BLaER1 treated with 17β-estradiol and CSF1 and Interleukin-3, amounts not matched to agents 10 nM and 100 nM (cell line): Measurements from ENCODE around the gene USP13.

ENCODE experiments used
- H3K27ac ChIP-seq, 11 experiments: shearing (Covaris generic); formaldehyde crosslinking; 2 replicates each; pipeline ENCODE4 v1.8.1; 2022
- H3K27me3 ChIP-seq, 11 experiments: shearing (Covaris generic); formaldehyde crosslinking; 2 replicates each; pipeline ENCODE4 v1.8.1; 2022
- H3K36me3 ChIP-seq, 11 experiments: shearing (Covaris generic); formaldehyde crosslinking; 2 replicates each; pipeline ENCODE4 v1.8.1; 2022
- H3K4me1 ChIP-seq, 10 experiments: shearing (Covaris generic); formaldehyde crosslinking; 2 replicates each; pipeline ENCODE4 v1.8.1; 2022
- H3K4me2 ChIP-seq, 11 experiments: shearing (Covaris generic); formaldehyde crosslinking; 2 replicates each; pipeline ENCODE4 v1.8.1; 2022
- H3K4me3 ChIP-seq, 10 experiments: shearing (Covaris generic); formaldehyde crosslinking; 2 replicates each; pipeline ENCODE4 v1.8.1; 2022
- H3K9ac ChIP-seq, 11 experiments: shearing (Covaris generic); formaldehyde crosslinking; 2 replicates each; pipeline ENCODE4 v1.8.1; 2022
- H3K9me3 ChIP-seq, 11 experiments: shearing (Covaris generic); formaldehyde crosslinking; replicated peaks in 1 of 11; 2 replicates each; pipeline ENCODE4 v1.8.1; 2022
- H4K20me1 ChIP-seq, 11 experiments: shearing (Covaris generic); formaldehyde crosslinking; 2 replicates each; pipeline ENCODE4 v1.8.1; 2022
- Cebpa-rat ChIP-seq, 11 experiments: shearing (Covaris generic); IDR thresholded peaks; 2 replicates each; pipeline ENCODE4 v1.8.1; 2022

Gene USP13

GRCh38 chr3:179652447-179653095, at the start of gene USP13:
Gene USP13, plus strand, starts transcription at chr3:179653040. Its CDS starts 186 bp downstream, at chr3:179653226.
- Histone ChIP-seq H3K9me3 (no peaks in the 10 kb centered on the region), H3K4me2 (peak within 1 kb of the TSS; percentile 78 to 96 (median 87)), H3K27ac (peak within 1 kb of the TSS; percentile 76 to 99 (median 98)), H4K20me1 (peaks cover 0 to 38% (median 30%) of the 10 kb centered on the region in 11 experiments; a peak in 14 of 22 replicates), H3K36me3 (peaks cover 0 to 22% (median 16%) of the 10 kb centered on the region in 11 experiments; a peak in 14 of 22 replicates), H3K4me1 (peaks cover 20 to 40% (median 27%) of the 10 kb centered on the region in 10 experiments), H3K4me3 (peak within 1 kb of the TSS; percentile 84 to 93 (median 88)), H3K27me3 (no peaks in the 10 kb centered on the region), H3K9ac (peak within 1 kb of the TSS; percentile 83 to 99 (median 99))
- no peak for TF ChIP-seq Cebpa-rat (IDR thresholded peaks at IDR 0.05)

GRCh38 chr3:179603321-179603720, 49.5 kb upstream of the USP13 start:
- Histone ChIP-seq H4K20me1 (peaks cover 0 to 36% (median 21%) of the 10 kb centered on the region in 11 experiments; a peak in 12 of 22 replicates), H3K4me3 (peak overlapping the region; percentile 74 to 88 (median 82)), H3K4me1 (peaks cover 24 to 36% (median 32%) of the 10 kb centered on the region in 10 experiments), H3K36me3 (peaks cover 46 to 65% (median 52%) of the 10 kb centered on the region in 11 experiments), H3K27ac (peak overlapping the region in 9 of 11 experiments; percentile 38 to 97 (median 91); a peak in 11 of 22 replicates), H3K4me2 (peak overlapping the region; percentile 77 to 94 (median 83)), H3K9me3 (no peaks in the 10 kb centered on the region), H3K27me3 (no peaks in the 10 kb centered on the region), H3K9ac (peak overlapping the region; percentile 57 to 96 (median 92); a peak in 21 of 22 replicates)
- no peak for TF ChIP-seq Cebpa-rat (IDR thresholded peaks at IDR 0.05)

- peaks cover 2 to 33% (median 19%) of the 10 kb centered on the region in 11 experiments; a peak in 12 of 22 replicates for H4K20me1 ChIP-seq
- peak overlapping the region; percentile 88 to 96 (median 93) for H3K9ac ChIP-seq
- no peaks in the 10 kb centered on the region for H3K27me3 ChIP-seq
- peaks cover 41 to 65% (median 47%) of the 10 kb centered on the region in 11 experiments for H3K36me3 ChIP-seq
- TF ChIP-seq Cebpa-rat (IDR thresholded peaks at IDR 0.05) = no peak
- H3K4me1 ChIP-seq = peaks cover 27 to 40% (median 33%) of the 10 kb centered on the region in 10 experiments
- no peaks in the 10 kb centered on the region for H3K9me3 ChIP-seq
- peak overlapping the region; percentile 35 to 94 (median 81); a peak in 19 of 22 replicates for H3K4me2 ChIP-seq
- peak overlapping the region; percentile 88 to 97 (median 93) for H3K27ac ChIP-seq
- peak overlapping the region; percentile 74 to 88 (median 82) for H3K4me3 ChIP-seq
Observed at GRCh38 chr3:179603831-179604230, 49.0 kb upstream of the USP13 start.

- peaks cover 7 to 27% (median 18%) of the 10 kb centered on the region in 11 experiments; a peak in 12 of 22 replicates for H4K20me1 ChIP-seq
- peaks cover 27 to 47% (median 35%) of the 10 kb centered on the region in 10 experiments for H3K4me1 ChIP-seq
- peaks cover 34 to 65% (median 43%) of the 10 kb centered on the region in 11 experiments for H3K36me3 ChIP-seq
- H3K9me3 ChIP-seq = no peaks in the 10 kb centered on the region
- TF ChIP-seq Cebpa-rat (IDR thresholded peaks at IDR 0.05) = no peak
- peak within 1 kb of the TSS; percentile 74 to 88 (median 82) for H3K4me3 ChIP-seq
- peak within 1 kb of the TSS; percentile 88 to 97 (median 93) for H3K27ac ChIP-seq
- peak within 1 kb of the TSS; percentile 88 to 95 (median 91) for H3K4me2 ChIP-seq
- no peaks in the 10 kb centered on the region for H3K27me3 ChIP-seq
- peak within 1 kb of the TSS; percentile 88 to 96 (median 93) for H3K9ac ChIP-seq
Observed at GRCh38 chr3:179604321-179605078, 48.3 kb upstream of the USP13 start, which contains the start of the genes MRPL47 and NDUFB5. Gene MRPL47, minus strand, starts transcription at chr3:179604638. Its CDS starts 14 bp downstream, at chr3:179604624. Gene NDUFB5, plus strand, starts transcription at chr3:179604794. Its CDS starts 22 bp downstream, at chr3:179604816.

- peak overlapping the region in 1 of 11 experiments; percentile 7; a peak in 3 of 22 replicates for H3K27ac ChIP-seq
- H3K9ac ChIP-seq = peak overlapping the region in 1 of 11 experiments; percentile 11; a peak in 2 of 22 replicates
- H4K20me1 ChIP-seq = peaks cover 0 to 14% (median 8%) of the 10 kb centered on the region in 11 experiments; a peak in 8 of 22 replicates
- peaks cover 27 to 55% (median 35%) of the 10 kb centered on the region in 10 experiments for H3K4me1 ChIP-seq
- peak overlapping the region; percentile 82 to 95 (median 89); a peak in 21 of 22 replicates for H3K4me2 ChIP-seq
- no peaks in the 10 kb centered on the region for H3K27me3 ChIP-seq
- no peaks in the 10 kb centered on the region for H3K9me3 ChIP-seq
- TF ChIP-seq Cebpa-rat (IDR thresholded peaks at IDR 0.05) = no peak
- peaks cover 21 to 64% (median 36%) of the 10 kb centered on the region in 11 experiments; a peak in 21 of 22 replicates for H3K36me3 ChIP-seq
- H3K4me3 ChIP-seq = no peak overlapping the region
Observed at GRCh38 chr3:179606534-179607085, 46.2 kb upstream of the USP13 start.

GRCh38 chr3:179608931-179609720, 43.7 kb upstream of the USP13 start:
- Histone ChIP-seq H3K36me3 (peaks cover 17 to 60% (median 32%) of the 10 kb centered on the region in 11 experiments; a peak in 20 of 22 replicates), H3K9ac (no peak overlapping the region; a peak in 1 of 22 replicates), H3K27me3 (no peaks in the 10 kb centered on the region), H3K4me1 (peaks cover 19 to 56% (median 32%) of the 10 kb centered on the region in 10 experiments), H4K20me1 (peaks cover 0 to 27% (median 0%) of the 10 kb centered on the region in 11 experiments; a peak in 7 of 22 replicates), H3K4me2 (peak overlapping the region in 4 of 11 experiments; percentile 3 to 66 (median 52); a peak in 7 of 22 replicates), H3K27ac (peak overlapping the region in 3 of 11 experiments; percentile 18 to 53 (median 30); a peak in 4 of 22 replicates), H3K4me3 (no peak overlapping the region), H3K9me3 (no peaks in the 10 kb centered on the region)
- TF ChIP-seq Cebpa-rat (IDR thresholded peaks at IDR 0.05) = no peak

- H3K4me3 ChIP-seq = no peak overlapping the region
- H3K4me2 ChIP-seq = peak overlapping the region in 2 of 11 experiments; percentile 58 to 66; a peak in 2 of 22 replicates
- H3K4me1 ChIP-seq = peaks cover 19 to 56% (median 32%) of the 10 kb centered on the region in 10 experiments
- H3K36me3 ChIP-seq = peaks cover 17 to 60% (median 32%) of the 10 kb centered on the region in 11 experiments; a peak in 20 of 22 replicates
- no peaks in the 10 kb centered on the region for H3K27me3 ChIP-seq
- no peaks in the 10 kb centered on the region for H3K9me3 ChIP-seq
- H4K20me1 ChIP-seq = peaks cover 0 to 27% (median 0%) of the 10 kb centered on the region in 11 experiments; a peak in 7 of 22 replicates
- no peak for TF ChIP-seq Cebpa-rat (IDR thresholded peaks at IDR 0.05)
- H3K9ac ChIP-seq = no peak overlapping the region
- peak overlapping the region in 1 of 11 experiments; percentile 53; a peak in 2 of 22 replicates for H3K27ac ChIP-seq
Observed at GRCh38 chr3:179610066-179610465, 42.8 kb upstream of the USP13 start.
